Suppressor macrophage treated with lipopolysaccharide for 1 hour (primary cell): ENCODE measurements around the gene TUBA3C.

Experiments used
- DNase-seq, 3 donors: peaks; one replicate each; pipeline ENCODE4 v3.0.0-alpha.2; 2020 to 2022

Gene TUBA3C

DNA sequence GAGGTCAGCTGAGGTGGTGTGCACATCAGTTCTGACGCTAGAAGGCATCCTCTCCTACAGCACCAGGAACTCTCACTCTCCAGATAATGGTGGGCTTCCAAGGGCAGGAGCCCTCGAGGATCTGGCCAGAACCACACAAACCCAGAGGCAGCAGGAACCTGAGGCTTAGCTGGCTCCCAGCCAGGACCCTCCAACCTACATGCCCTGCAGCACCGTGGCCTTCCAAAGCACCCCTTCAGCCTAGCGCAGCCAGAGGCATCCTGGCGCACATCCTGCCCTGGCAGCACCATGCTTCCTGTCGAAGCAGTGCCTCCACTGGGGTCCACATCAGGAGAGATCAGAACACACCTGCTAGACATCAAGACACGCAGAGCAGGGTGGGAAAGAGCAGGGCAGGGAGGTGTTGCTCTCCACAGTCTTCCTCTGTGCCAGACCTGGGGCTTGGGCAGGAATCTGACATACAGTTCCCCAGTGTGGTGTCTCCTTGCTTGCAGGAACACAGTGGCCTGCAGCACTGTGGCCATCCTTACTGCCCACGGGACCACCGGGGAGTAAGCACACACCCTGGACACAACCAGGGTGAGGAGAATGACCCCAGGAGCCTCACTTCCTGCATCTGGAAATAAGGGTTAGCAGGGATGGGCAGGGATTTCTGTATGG is 21.7 kb downstream of the TUBA3C start:
- no peak for DNase-seq

DNA sequence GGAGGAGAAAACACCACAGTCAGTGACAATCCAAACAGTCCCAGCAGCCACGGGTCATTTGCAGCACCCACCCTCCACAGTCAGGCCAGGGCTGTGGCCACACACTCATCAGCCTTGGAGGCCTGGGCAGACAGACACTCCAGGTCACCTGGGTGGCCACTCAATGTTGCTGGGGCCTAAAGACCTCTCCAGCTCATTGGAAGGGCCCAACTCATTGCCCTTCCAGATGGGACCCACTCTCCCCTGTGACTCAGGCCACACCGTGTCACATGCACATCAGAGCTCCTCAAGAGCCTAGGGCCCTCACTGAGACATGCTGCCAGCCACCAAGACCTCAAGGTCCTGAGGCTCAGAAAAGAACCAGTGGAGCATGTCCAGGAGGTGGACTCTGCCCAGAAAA is 22.4 kb downstream of the TUBA3C start:
- DNase-seq, result no peak

DNA sequence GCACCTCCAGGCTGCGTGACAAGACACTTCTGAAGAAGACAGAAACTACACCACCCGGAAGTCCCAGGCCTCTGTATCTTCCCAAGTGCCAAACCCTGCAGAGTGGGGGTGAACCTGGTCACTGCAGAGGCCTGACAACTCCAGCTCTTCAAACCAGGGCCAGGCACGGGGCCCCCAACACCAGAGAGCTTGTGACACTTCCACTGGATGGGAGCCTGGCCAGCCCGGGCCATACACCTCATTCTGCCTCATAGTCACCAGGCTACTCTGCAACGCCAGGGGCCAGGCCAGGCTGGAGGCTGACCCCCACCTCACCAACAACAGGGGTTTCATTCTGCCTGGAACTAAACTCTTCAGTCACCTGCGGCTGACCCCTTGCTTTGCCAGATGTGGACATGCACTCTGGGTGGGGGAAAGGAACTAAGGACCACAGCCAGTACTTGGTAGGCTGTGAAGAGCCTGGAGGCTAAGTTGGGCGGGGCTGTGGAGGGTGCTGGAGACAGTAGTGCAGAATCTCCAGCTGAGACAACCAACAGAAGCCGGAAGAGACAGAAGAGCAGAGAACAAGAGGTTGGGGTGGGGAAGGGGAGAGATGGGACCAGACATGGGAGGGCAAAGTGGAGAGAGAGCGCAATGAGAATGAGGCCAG is 23.0 kb downstream of the TUBA3C start:
- no peak for DNase-seq

DNA sequence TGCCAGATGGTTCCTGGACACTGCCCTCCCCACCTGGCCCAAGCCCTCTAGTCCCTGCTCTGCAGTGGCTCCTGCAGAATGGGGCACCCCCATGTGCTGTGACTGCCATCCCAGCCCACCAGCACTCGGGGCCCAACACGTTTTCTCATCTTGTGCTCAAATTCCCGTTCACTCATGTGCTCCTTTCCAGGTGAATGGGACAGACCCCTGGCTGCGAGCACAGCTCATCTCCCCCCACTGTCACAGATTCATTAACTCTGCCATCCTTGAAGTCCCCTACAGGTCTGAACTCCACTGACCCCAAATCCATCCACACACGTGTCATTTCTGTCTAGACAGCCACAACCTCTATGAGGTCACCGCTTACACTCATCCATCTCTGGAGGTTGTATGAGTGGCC is 23.6 kb downstream of the TUBA3C start:
- no peak for DNase-seq

DNA sequence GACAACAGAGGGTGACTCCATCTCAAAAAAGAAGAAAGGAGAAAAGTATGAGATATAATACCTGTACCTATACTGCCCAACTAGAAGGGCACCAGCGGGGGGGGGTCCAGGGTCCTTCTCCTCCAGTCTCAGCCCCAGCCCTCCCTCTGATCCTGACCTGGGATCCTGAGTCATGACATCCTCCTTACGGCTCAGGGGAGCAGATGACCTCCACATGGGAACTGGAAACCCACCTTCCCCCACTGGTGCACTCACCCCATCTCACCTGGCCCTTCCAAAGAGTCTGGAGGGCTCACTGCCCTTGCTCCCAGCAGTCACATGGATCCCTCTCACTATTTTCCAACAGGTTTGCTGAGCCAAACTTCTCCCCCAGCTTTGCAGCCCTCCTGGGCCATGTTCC is 24.2 kb downstream of the TUBA3C start:
- no peak for DNase-seq

DNA sequence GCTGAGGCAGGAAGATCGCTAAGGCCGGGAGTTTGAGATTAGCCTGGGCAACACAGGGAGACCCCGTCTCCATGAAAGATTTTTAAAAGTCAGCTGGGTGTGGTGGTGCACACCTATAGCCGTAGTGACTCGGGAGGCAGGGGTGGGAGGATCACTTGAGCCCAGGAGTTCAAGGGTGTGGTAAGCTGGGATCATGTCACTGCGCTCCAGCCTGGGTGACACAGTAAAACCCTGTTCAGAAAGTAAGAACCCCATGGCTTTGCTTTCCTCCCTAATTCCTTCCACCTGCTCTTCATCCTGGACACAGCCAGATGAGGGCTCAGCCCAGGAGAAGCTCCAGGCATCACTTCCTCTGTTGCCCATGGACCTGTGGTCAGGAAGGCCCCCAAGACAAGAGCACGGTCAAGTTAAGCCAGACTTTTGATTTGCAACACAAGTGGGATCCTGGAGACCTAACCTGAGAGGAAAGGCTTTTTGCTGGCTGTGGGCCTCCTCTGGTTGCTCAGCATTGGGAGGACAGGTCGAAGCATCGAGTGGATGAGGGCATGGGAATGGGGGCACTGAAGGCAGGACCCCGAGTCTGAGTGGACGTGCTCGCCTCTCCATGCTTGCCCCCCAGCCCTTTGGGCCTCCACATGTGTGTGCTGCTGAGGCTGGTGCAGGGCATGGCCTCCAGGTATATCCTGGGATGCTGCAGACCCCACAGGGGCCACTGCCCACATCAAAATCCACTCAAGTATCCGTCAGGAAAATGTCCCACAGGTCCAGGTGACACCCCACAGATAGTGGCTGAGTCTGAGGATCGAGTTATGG is 25.4 kb downstream of the TUBA3C start:
- DNase-seq, result no peak

DNA sequence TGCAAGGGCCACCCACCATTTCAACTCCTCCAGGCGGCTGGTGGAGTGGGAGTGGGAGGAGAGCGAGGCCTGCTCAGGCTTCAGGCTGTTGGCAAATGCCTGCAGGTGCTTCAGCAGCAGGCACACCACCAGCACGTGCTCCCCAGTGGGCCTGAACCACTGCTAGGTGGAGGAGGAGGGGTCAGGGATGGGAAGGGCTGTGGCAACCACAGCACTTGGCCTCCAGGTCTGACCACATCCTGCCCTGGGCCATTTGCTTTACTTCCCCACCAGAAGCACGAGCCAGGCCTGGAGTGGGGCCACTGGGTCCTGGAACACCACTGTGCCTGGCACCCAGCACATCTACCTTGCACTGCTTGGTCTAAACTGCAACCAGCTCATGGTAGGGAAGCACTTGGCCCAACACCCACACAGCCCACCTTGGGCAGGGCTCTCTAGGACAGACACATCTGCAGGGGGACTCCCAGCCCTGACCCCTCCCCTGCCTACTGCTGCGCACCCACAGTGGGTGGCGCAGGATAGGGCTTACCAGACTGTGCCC is 26.2 kb downstream of the TUBA3C start:
- no peak for DNase-seq

DNA sequence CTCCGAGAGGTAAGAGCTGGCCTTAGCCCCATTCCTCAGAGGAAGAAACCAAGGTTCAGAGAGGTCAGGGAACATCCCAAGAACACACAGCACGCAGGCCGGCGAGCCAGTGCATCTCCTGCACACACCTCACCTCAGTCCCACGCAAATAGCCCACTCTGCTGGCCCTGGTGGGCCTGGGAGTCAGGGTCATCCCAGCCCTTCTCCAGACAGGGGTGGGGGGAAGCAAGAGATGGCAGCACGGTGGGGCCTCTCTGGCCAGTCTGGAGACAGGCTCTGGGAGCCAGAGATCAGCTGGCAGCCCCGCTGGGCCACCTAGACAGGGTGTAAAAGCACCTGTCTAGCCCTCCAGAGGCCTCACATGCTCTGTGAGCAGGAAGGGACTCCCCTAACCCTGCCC is 26.8 kb downstream of the TUBA3C start:
- no peak for DNase-seq

DNA sequence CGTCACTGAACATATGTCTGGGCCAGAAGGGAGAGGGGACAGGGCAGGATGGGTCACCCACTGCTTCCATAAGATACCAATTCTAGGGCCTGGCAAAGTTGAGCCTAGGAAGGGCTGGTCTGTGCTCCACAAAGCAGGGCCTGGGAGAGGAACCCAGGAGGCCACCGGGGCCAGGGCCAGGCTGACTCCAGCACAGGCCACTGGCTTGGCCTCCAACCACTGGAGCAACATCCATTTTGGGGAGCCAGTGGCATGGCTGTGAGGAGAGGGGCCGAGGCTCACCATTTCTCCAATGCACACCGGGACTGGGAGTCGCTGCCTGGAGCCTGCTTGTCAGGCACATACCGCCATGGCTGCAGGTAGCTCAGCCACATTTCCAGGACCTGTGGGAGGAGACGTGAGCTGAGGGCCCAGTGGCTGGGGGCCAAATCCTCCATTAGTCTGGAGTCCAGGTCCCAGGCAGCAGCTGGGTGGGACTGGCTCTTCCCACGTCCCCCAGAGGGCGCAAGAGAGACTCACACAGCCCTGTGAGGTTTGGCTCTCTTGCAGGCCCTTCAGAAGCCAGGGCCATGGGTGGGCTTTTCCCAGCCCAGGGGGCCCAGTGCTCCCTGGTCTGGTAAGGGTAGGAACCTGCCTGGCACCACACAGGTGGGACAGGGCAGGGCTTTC is 27.7 kb downstream of the TUBA3C start:
- peak in 1 of 3 donors; percentile 0 for DNase-seq

DNA sequence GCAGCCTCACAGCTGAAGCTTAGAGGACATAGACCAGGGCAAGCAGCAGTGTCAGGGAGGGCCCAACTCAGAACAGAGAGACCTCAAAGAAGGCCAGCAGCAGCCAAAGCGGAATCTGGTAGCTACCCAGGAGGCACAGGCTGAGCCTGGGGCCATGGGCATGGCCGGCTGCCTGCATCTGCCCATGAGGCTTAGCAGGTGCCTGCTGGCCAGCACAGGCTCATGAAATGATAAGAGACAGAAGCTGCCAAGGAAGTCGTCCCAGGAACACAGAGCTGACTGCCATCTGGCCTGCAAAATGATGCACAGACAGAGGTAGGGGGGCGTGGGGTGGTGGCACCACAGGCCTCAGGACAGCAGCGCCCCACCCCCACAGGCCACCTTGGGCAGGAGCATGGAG is 29.2 kb downstream of the TUBA3C start:
- DNase-seq, result no peak

DNA sequence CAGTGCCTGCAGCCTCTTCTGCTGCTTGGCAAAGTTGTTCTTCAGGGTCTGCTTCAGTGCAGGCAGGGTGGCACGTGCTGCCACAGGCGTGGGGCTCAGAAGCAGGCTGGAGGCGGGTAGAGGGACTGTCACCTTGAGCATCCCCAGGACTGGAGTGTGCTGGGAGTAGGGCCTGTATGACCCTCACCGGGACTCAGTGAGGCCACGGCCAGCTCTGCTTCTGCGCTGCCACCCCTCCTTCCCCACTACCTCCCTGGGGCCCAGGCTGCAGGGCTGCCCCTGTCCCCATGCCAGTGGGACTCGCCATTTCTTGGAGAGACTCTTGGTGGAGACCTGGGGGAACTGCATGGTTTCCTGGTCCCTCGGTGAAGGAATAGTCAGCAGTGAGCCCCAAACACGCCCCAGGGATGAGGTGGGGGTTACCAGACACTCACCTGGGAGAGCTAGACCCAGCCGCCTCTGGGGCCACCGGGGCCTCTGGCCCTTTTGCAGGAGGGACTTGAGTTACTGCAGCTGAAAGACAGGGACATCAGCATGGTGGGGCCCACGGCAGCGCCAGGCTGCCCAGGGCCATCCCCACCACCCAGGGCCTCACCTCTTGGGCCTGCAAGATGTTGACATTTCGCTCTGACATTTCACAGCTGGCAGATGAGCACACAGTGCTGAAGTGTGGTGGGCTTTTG is 29.9 kb downstream of the TUBA3C start:
- DNase-seq, result no peak

DNA sequence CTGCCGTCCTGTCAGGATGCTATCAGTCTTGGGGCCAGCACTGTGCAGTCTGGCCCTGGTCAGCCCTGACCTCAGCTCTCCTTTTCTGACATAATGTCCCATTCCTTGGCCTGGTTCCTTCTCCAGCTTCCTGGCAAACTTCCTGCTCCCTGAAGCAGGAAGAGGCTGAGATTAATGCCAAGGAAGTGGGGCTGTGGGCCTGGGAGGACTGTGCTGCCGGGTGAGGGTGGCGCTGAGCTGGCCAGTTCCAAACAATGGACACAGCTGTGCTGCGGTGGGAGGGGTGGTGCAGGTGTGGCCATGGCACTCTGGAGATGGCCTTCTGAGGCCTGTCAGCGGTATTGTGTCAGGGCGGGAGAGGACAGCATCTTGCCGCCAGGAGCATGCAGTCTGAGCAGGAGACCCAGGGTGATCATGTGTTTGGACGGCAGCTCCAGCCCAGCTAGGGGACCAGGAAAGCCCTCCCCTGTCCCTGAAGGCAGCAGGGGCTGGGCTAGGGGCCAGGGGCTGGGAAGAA is 30.9 kb downstream of the TUBA3C start:
- no peak for DNase-seq

DNA sequence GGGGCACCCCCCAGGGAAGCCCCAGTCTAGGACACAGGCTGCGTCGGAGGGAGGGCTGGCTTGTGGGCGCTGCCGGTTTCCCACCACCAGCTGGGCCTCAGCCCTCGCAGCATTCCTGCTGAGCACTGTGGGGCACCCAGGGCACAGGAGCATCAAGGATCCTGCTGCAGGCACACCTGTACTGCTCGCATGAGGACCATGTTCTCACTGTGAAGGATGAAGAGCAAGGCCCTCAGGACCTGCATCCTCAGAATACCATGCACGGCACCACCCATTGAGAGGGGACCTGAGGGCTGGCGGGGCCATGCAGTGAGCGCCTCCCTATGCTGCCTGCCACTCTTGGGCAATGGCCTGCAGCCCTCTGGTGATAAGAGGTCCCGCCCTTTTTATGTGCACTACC is 31.4 kb downstream of the TUBA3C start:
- no peak for DNase-seq

DNA sequence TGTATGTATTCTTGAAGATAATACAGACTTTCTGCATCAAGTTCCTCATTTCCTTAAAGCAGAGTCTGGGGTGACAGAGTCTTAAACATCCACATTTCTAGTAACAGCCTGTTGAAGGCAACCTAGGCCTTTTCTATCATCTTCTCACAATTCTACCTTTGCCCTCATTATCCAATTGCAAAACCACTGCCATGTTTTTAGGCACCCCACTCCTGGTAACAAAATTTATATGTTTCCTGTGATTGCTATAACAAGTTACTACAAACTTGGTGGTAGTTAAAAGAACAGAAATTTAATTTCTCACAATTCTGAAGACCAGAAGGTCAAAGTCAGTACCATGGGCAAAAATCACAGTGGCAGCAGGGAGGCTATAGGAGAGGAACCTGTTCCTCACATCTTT is 33.1 kb downstream of the TUBA3C start:
- no peak for DNase-seq
